ENCODE data around the gene RRAD.

DNA sequence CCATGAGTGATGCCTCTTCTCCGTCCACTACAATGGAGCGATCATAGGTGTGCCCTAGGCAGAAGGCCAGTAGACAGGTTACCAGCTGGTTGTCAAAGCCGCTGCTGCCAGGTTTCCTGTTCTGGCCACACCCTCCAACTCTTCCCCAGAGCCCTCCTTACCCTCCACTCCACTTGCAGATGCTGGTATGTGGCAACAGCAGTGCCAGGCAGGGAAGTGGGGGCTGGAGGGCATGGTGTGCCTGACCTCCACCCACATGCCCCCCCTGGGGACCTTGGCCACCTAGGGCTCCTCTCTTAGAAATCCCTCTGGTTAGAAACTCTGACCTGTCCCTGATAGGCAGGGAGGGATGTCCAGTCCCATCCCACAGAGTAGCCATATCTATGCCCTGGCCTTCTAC, 1.5 kb downstream of the RRAD start:
- no peak for TF ChIP-seq CTCF (IDR thresholded peaks at IDR 0.05)
- TF ChIP-seq POLR2A (IDR thresholded peaks at IDR 0.05) = no peak
- TF ChIP-seq EP300 (IDR thresholded peaks at IDR 0.05) = no peak
